ENCODE results near the gene HOXD8. TPM values are rescaled to one million over a fixed set of nuclear protein-coding genes. Genes with fewer than 3 reads are reported as not detected.

HOXD8 gene
- total and polyA plus RNA-seq, 9 of the 15 experiments (the other 6 are each of a cell fraction or from before 2014, with no cell fraction given) = 0.04 to 0.15 TPM; not detected in 7

GRCh38 chr2:176096986-176097819 is 32.3 kb upstream of the HOXD8 start (continued):
- no peak for TF ChIP-seq ZBTB11 (CRISPR knock-in tag; IDR thresholded peaks at IDR 0.05)
- no peak for TF ChIP-seq SREBF2 (CRISPR knock-in tag; IDR thresholded peaks at IDR 0.05)
- no peak for TF ChIP-seq MYBL2 (IDR thresholded peaks at IDR 0.05; ENCODE audit: low read depth)
- TF ChIP-seq MYBL2 (CRISPR knock-in tag; IDR thresholded peaks at IDR 0.05; ENCODE audit: borderline replicate concordance) = no peak
- TF ChIP-seq GTF2E2 (tag; IDR thresholded peaks at IDR 0.05) = no peak
- TF ChIP-seq, protein P1, sequence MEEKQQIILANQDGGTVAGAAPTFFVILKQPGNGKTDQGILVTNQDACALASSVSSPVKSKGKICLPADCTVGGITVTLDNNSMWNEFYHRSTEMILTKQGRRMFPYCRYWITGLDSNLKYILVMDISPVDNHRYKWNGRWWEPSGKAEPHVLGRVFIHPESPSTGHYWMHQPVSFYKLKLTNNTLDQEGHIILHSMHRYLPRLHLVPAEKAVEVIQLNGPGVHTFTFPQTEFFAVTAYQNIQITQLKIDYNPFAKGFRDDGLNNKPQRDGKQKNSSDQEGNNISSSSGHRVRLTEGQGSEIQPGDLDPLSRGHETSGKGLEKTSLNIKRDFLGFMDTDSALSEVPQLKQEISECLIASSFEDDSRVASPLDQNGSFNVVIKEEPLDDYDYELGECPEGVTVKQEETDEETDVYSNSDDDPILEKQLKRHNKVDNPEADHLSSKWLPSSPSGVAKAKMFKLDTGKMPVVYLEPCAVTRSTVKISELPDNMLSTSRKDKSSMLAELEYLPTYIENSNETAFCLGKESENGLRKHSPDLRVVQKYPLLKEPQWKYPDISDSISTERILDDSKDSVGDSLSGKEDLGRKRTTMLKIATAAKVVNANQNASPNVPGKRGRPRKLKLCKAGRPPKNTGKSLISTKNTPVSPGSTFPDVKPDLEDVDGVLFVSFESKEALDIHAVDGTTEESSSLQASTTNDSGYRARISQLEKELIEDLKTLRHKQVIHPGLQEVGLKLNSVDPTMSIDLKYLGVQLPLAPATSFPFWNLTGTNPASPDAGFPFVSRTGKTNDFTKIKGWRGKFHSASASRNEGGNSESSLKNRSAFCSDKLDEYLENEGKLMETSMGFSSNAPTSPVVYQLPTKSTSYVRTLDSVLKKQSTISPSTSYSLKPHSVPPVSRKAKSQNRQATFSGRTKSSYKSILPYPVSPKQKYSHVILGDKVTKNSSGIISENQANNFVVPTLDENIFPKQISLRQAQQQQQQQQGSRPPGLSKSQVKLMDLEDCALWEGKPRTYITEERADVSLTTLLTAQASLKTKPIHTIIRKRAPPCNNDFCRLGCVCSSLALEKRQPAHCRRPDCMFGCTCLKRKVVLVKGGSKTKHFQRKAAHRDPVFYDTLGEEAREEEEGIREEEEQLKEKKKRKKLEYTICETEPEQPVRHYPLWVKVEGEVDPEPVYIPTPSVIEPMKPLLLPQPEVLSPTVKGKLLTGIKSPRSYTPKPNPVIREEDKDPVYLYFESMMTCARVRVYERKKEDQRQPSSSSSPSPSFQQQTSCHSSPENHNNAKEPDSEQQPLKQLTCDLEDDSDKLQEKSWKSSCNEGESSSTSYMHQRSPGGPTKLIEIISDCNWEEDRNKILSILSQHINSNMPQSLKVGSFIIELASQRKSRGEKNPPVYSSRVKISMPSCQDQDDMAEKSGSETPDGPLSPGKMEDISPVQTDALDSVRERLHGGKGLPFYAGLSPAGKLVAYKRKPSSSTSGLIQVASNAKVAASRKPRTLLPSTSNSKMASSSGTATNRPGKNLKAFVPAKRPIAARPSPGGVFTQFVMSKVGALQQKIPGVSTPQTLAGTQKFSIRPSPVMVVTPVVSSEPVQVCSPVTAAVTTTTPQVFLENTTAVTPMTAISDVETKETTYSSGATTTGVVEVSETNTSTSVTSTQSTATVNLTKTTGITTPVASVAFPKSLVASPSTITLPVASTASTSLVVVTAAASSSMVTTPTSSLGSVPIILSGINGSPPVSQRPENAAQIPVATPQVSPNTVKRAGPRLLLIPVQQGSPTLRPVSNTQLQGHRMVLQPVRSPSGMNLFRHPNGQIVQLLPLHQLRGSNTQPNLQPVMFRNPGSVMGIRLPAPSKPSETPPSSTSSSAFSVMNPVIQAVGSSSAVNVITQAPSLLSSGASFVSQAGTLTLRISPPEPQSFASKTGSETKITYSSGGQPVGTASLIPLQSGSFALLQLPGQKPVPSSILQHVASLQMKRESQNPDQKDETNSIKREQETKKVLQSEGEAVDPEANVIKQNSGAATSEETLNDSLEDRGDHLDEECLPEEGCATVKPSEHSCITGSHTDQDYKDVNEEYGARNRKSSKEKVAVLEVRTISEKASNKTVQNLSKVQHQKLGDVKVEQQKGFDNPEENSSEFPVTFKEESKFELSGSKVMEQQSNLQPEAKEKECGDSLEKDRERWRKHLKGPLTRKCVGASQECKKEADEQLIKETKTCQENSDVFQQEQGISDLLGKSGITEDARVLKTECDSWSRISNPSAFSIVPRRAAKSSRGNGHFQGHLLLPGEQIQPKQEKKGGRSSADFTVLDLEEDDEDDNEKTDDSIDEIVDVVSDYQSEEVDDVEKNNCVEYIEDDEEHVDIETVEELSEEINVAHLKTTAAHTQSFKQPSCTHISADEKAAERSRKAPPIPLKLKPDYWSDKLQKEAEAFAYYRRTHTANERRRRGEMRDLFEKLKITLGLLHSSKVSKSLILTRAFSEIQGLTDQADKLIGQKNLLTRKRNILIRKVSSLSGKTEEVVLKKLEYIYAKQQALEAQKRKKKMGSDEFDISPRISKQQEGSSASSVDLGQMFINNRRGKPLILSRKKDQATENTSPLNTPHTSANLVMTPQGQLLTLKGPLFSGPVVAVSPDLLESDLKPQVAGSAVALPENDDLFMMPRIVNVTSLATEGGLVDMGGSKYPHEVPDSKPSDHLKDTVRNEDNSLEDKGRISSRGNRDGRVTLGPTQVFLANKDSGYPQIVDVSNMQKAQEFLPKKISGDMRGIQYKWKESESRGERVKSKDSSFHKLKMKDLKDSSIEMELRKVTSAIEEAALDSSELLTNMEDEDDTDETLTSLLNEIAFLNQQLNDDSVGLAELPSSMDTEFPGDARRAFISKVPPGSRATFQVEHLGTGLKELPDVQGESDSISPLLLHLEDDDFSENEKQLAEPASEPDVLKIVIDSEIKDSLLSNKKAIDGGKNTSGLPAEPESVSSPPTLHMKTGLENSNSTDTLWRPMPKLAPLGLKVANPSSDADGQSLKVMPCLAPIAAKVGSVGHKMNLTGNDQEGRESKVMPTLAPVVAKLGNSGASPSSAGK (IDR thresholded peaks at IDR 0.05) = peak; percentile 69; the same call in 1 of the 2 replicates
- TF ChIP-seq, protein P2, sequence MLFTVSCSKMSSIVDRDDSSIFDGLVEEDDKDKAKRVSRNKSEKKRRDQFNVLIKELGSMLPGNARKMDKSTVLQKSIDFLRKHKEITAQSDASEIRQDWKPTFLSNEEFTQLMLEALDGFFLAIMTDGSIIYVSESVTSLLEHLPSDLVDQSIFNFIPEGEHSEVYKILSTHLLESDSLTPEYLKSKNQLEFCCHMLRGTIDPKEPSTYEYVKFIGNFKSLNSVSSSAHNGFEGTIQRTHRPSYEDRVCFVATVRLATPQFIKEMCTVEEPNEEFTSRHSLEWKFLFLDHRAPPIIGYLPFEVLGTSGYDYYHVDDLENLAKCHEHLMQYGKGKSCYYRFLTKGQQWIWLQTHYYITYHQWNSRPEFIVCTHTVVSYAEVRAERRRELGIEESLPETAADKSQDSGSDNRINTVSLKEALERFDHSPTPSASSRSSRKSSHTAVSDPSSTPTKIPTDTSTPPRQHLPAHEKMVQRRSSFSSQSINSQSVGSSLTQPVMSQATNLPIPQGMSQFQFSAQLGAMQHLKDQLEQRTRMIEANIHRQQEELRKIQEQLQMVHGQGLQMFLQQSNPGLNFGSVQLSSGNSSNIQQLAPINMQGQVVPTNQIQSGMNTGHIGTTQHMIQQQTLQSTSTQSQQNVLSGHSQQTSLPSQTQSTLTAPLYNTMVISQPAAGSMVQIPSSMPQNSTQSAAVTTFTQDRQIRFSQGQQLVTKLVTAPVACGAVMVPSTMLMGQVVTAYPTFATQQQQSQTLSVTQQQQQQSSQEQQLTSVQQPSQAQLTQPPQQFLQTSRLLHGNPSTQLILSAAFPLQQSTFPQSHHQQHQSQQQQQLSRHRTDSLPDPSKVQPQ (CRISPR knock-in tag; IDR thresholded peaks at IDR 0.05; ENCODE audit: borderline replicate concordance) = no peak

Data from K562 (cell line).